ENCODE results near the gene VEGFC.

VEGFC gene

GRCh38 chr4:176671532-176671931, 121.2 kb downstream of the VEGFC start:
- DNase-seq: no peak

DNA sequence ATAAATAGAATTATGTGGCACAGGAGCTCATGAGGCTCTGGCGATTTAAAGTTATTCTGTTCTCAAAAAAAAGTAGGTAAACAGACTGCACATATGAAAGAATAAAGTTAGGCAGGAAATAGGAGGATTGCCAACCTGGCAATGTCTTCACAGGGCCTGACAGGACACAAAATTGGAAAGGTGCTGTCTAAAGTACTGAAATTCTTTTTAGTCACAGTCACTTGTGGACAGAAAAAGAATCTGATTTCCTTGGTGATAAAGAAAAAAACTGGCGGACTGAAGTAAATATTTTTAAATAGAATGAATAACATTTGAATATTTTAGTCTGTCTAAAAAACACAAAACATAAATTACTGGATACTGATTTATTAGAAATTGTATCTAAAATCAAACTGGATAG, 124.4 kb downstream of the VEGFC start:
- no peak for DNase-seq

GRCh38 chr4:176664964-176665363, 127.8 kb downstream of the VEGFC start:
- DNase-seq: no peak

- DNase-seq: no peak
These were observed 132.2 kb downstream of the VEGFC start for GRCh38 chr4:176660561-176660960.

DNA sequence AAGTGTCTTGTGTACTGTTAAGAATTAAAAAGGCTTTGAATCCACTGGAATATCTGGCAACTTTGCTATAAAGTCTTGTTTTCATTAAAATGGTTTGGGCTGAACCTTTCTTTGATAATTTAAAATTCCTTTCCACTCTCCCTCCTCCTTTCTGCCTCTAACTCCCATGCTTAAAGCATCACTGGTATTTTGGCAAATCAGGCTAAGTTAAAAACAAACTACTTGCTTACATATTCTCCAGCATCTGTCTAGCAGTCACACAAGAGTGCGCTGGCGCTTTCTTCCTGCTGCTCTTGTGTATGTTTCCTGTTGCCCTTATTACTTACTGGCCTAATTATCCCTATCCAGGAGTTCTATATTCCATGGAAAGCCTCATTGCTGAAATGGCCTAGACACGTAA, 136.6 kb downstream of the VEGFC start:
- no peak for DNase-seq

DNA sequence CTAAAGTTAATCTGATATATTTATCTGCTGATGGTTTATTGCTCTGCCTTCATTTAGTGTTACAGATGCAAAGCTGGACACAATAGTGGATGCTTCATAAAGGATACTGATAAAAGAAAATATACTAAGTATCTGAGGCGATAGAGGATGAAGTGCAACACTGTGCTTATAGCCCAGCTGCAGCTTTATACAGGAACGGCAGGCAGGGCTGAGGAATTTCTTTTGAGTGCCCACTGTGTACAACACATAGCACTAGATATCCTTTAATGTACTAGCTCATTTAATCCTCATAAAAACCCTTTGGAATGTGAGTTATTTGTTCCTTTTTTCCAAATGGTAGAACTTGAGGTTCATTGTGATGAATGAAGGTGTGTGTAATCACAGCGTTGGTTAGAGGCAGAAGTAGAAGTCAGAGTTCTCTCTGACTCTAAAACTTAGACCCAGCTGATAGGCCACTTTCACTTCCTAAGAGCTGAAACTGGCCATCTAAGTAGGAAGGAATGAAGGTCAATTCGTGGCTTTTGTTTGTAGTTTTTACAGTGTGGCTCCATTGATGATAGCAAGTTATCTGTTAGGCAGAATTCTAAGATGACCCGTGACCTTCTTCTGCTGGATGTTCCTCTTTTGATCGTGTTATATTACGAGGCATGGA, 138.0 kb downstream of the VEGFC start:
- DNase-seq: no peak

DNA sequence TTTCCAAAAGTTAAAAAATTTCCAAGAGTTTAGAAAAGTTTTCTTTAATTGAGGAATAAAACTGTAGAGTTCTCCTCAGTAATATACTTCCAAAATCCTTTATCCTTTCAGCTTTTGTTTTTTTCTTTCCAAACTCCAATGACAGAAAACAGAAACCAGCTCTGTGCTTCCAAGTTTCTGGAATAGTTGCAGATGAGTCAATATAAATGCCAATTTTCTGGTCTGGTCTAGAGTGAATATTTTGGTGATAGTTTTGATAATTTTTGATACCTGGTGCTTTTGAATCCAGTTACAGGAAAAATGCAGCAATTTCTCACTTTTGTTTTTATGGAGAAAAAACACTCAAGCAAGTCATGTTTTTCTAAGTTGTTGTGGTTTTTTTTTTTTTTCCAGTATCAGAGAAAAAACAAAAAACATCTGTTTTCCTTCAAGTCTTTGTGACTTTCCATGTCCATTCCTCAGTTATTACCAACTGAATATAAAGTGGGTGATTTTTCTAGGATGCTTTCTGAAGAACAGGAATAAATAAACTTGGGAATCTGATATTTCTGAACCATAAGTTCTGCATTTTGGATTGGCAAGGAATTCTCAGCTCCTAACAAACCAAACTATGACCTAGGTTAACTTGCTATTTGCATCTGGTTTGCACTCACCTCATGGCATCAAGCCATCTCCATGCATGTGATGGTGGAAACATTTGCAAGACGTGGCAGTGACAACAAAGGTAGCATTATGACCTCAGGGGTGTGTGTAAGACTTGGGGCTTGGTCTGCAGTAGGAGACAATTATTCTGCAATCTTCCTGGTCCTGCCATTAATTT, 139.1 kb downstream of the VEGFC start:
- DNase-seq: no peak

DNA sequence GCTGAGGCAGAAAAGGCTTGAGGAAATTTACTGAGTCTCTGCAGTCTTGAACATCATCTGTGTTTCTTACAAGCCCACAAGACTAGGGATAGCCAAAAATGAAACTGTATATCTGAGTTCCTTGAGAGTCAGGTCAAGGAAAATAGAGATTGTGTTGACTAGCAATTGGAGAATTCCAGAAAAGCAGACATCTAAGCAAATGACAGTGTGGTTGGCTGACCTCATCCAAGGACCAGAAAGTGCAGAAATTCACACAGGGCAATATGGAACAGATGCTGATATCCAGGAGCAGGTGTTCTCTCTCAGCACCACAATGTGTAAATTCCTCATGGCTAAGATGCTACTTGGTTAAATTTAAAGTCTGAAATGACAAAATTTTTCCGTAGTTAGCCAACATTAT, 146.4 kb downstream of the VEGFC start:
- DNase-seq: no peak

GRCh38 chr4:176645246-176645960, 147.3 kb downstream of the VEGFC start:
- DNase-seq: no peak

GRCh38 chr4:176642472-176642871, 150.2 kb downstream of the VEGFC start:
- no peak for DNase-seq

DNA sequence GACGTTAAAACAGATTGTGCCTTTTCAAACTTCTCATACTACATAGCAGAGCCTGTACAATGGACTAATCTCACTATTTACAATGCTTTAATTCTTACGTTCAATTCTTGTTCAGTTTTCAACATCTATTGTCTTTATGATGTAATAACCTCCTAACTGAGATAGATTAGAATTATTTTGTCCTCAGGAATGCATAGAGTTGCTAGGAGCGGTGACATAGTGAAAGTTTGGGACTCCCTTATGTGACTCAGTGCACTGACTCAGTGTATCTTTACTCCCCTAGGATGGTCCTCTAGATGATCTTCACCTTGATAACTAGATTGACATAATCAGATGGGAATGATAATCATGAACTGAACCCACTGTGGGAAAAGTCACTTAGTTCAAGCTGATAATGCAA, 151.5 kb downstream of the VEGFC start:
- no peak for DNase-seq

DNA sequence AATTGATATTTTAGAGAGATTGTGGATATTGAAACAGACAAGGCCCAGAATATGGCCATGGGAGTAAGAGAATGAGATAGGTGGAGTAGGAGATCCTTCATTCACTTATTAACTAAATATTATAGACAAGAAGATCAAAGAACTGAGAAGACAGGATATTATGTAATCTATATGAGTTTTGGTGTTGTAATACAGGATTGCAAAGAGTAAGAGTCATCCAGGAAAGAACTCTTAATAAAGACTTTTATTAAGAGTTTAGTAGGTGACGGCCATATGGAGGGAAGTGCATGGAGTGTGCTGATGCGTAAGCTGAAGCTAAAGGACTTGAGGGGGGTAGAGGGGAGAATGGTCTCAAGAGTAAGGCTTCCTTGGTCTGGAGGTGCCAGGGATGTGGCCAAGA, 153.7 kb downstream of the VEGFC start:
- no peak for DNase-seq

DNA sequence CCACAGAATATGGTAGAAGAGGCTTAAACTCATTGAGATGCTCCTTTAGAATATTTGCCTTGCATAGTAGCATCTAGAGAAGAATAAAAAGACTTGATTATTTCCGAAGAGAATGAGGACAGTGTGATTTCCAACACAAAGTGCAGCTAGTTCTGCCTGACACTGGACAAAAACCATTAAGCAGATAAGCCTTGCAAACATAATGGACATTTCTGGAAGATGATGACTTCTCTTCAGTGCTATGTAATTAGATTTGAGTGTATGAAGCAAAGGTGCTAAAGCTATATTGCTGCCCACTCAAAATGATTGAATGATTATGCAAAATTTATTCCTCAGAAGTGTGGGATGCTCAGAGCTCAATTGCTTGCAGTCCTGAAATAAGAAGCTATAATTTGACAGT, 156.4 kb downstream of the VEGFC start:
- no peak for DNase-seq

DNA sequence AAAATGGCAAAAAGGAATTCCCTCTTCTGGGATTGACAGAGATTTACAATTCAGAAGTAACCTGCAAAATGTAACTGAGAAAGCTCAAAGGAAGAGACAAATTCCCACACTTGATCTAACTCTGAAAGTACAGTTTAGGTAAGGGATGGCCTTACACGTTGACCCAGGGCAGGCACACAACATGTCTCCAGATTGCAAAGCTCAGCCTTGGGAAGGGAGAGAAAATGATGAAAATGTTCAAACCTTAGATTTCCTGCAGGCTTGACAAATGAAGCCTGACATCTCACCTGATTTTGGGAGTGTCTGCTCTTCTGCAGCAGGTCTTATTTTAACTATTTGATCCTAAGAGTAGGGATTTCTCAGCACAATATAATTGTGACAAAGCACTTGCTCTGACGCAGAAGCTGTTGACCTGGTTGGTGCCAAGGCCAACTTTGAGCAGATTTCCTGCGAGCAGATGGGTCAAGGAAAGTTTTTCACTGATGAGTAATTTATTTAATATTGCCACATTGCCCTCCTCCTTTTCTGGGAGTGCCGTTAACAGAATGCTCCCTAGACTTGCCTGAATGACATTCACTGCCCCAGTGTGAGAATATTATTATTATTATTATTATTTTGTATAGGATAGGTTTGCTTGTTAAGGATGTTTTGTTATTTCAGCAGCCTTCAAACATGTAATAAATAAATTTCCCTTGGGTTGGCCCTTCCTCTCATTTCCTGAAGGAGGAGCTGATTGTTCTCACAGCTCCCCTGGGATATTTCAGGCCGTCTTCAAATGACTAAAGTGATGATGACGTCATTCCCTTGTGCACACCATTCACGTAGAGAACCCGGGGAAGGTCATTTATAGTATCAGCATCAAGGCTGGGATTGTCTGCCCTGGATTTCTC, 157.1 kb downstream of the VEGFC start:
- DNase-seq: no peak

Data from right forelimb (tissue), 1 donor.